Inferior parietal cortex (tissue), 1 donor: ENCODE results near the gene CEP70.
"Not testable (repeated sequence)": the region's sequence is repeated elsewhere in the genome, so short reads cannot be mapped to it uniquely, and the experiment has no call there.

Source experiments
- DNase-seq: peaks from one replicate; pipeline ENCODE4 v3.0.0-alpha.2; 2016; ENCODE audit errors: extremely low spot score

Gene CEP70

GRCh38 chr3:138591392-138591791 is 2.7 kb downstream of the CEP70 start:
- no peak for DNase-seq

DNA sequence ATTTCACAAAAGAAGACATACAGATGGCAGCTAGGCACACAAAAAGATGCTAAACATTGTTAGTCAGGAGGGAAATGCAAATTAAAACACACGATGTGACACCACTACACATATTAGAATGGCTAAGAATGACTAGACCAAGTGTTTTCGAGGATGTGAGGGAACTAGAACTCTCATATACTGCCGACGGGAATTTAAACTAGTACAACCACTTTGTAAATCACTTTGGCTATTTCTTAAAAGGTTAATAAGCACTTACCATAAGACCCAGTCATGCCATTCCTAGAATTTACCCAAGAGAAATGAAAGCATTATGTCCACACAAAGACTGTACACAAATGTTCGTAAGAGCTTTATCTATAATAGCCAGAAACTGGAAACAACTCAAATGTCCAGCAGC is 5.6 kb downstream of the CEP70 start:
- DNase-seq: no peak

DNA sequence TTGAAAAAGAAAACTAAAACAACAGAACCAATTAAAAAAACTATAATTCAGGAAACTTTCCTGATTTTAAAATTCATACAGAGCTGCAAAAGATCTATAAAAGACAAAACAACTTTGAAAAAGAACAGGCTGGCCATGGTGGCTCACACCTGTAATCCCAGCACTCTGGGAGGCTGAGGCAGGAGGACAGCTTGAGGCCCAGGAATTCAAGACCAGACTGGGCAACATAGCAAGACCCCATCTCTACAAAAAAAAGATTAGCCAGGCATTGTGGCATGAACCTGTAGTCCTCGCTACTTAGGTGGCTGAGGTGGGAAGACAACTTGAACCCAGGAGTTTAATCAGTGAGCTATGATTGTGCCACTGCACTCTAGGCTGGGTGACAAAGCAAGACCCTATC is 6.7 kb downstream of the CEP70 start:
- DNase-seq: no peak

- no peak for DNase-seq
These were observed 15.0 kb downstream of the CEP70 start for GRCh38 chr3:138578961-138579574.

- DNase-seq: no peak
These were observed 15.9 kb downstream of the CEP70 start for GRCh38 chr3:138578141-138578540.

DNA sequence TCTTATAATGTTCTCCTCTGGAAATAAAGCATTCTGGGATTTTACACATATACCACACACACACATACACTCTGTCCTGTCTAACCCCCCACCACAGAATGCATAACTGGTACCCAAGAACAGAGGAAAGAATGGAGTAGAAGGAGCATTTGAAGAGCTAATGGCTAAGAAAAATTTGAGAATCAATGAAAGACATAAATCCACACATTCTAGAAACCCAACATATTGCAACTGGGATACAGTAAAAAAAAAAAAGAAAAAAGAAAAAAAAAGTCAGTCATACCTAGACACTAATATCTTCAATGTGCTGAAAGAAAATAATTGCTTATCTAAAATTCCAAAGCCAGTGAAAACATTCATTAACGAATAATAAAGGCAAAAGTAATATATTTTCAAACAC is 20.9 kb downstream of the CEP70 start:
- no peak for DNase-seq

- not testable (repeated sequence) for DNase-seq
These were observed 24.4 kb downstream of the CEP70 start for GRCh38 chr3:138569624-138570023.

DNA sequence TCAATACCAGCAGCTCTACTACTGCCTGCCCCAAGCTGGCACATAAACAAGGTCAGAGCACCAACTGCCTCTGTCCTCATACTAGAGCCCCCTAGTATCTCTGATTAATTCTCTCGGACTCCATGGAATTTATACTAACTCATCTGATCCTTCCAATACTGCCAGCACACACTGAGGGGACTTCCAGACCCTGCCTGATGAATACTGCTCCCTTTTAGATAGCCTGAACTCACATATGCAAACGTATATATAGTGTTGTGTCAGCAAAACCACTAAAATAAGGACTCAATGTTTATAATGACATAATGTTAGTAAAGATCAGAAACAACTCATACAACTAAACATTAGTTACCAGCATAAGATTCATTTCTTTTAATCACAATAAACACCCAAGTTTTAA is 25.0 kb downstream of the CEP70 start:
- DNase-seq: no peak

- DNase-seq: no peak
These were observed 26.7 kb downstream of the CEP70 start for GRCh38 chr3:138567403-138567802.

DNA sequence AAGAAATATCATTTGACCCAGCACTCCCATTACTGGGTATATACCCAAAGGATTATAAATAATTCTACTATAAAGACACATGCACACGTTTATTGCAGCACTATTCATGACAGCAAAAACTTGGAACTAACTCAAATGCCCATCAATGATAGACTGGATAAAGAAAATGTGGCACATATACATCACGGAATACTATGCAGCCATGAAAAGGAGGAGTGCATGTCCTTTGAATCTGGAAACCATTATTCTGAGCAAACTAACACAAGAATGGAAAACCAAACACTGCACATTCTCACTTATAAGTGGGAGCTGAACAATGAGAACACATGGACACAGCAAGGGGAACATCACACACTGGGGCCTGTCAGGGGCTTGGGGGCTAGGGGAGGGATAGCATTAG is 27.8 kb downstream of the CEP70 start:
- DNase-seq: not testable (repeated sequence)

DNA sequence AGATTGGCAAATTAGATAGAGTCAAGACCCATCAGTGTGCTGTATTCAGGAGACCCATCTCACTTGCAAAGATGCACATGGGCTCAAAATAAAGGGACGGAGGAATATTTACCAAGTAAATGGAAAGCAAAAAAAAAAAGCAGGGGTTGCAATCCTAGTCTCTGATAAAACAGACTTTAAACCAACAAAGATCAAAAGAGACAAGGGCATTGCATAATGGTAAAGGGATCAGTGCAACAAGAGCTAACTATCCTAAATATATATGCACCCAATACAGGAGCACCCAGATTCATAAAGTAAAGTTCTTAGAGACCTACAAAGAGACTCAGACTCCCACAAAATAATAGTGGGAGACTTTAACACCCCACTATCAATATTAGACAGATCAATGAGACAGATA is 31.2 kb downstream of the CEP70 start:
- not testable (repeated sequence) for DNase-seq

- no peak for DNase-seq
These were observed 33.6 kb downstream of the CEP70 start for GRCh38 chr3:138560501-138560900.

DNA sequence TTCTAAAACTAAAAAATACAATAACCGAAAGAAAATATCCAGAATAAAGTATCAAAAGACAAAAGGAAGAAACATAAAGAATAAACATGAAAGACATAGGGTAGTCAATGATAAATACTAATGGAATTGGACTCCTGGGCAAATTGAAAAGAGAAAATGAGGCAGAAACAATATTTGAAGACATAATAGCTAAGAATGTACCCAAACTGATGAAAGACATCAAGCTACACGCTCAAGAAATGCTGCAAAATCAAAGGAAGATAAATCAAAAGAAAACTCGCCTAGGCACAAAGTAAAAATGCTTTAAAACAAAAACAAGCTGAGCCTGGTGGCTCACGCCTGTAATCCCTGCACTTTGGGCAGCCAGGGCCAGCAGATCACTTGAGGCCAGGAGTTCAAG is 34.9 kb downstream of the CEP70 start:
- DNase-seq: no peak

GRCh38 chr3:138554775-138555174 is 39.3 kb downstream of the CEP70 start:
- not testable (repeated sequence) for DNase-seq

GRCh38 chr3:138550958-138551357 is 43.1 kb downstream of the CEP70 start:
- not testable (repeated sequence) for DNase-seq

DNA sequence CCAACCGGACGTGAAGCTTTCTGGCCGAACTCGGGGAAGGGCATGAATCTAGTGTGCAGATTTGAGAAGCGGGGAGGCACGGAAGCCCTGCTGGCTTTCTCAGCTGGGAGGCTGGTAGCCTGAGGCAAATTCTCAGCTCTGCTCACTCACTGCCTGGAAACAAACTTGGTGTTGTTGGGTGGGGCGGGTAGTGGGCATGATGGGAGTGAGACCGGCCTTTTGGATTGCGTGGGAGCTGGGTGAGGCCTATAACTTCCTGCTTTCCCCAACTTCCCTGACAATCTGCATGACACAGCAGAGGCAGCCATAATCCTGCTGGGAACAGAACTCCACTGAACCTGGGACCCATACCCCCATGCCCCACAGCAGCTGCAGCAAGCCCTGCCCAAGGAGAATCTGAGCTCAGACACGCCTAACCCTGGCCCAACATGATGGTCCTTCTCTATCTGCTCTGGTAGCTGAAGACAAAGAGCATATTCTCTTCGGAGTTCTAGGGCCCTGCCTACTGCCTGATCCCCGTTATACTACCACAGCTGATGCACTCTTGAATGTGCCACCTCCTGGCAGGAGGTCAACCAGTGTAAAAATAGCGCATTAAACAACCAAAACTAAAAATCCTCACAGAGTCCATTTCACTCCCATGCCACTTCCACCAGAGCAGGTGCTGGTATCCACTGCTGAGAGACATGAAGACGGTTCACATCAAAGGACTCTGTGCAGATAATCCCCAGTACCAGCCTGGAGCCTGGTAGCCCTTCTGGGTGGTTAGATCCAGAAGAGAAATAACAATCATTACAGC is 44.7 kb downstream of the CEP70 start:
- no peak for DNase-seq

DNA sequence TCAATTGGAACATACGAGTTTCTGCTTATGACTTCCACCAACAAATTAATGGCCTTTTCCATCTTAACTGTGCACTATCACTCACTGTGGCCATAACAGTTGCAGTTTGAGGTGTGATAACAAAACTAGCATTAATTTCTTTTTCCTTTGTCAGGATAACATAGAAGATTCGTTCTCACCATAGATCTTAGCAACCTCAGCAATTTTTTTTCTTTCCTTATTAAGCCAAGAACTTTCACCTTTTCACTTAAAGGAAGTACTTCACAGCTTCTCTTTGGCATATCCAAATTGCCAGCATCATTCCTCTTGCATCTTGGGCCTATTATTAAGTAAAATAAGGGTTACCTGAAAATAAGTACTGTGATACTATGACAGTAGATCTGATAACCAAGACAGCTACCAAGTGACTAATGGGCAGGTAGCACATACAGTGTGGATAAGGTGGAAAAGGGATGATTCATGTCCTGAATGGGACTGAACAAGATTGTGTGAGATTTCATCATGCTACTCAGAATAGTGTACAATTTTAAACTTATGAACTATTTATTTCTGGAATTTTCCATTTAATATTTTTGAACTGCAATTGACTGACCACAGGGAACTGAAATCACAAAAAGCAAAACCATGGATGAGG is 46.6 kb downstream of the CEP70 start:
- no peak for DNase-seq

DNA sequence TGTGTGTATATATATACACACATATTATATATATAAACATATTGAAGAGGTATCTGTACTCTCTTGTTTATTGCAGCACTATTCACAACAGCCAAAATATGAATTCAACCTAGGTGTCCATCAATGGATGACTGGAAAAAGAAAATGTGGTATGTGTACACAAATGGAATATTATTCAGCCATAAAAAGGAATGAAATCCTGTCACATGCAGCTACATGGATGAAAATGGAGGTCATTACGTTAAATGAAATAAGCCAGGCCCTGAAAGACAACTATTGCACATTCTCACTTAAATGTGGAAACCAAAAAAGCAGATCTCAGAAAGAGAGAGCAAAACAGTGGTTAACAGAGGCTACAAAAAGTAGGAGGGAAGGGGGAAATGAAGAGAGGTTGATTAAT is 49.5 kb downstream of the CEP70 start:
- no peak for DNase-seq

- DNase-seq: no peak
These were observed 51.1 kb downstream of the CEP70 start for GRCh38 chr3:138542977-138543376.

GRCh38 chr3:138539352-138539751 is 54.7 kb downstream of the CEP70 start:
- no peak for DNase-seq

- DNase-seq: not testable (repeated sequence)
These were observed 72.6 kb downstream of the CEP70 start for GRCh38 chr3:138521445-138521844.

GRCh38 chr3:138513090-138513843 is 80.8 kb downstream of the CEP70 start:
- DNase-seq: no peak
